ENCODE measurements around the gene CCDC57.

The CCDC57 gene

DNA sequence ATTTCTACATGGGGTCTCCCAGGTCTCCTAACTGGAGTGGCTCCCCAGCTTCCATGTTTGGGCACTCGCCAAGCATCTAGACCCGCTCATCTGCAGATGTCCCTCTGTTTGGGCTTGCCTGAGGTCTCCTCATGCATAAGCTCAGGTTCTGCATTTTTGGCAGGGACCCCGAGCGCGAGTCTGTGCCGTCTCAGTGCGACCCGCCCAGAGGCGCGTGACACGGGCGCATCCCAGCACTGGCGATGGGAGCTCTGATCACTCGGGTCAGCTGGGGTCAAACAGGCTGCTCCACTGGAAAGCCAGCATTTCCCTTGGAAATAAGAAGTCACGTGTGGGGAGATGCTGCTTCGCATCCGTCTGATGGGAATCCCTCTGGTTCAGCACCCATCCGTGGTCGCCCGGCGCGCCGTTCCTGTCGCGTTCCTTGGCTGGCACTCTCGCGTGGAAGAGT, 57.7 kb downstream of the CCDC57 start:
- Histone ChIP-seq H2AFZ (ENCODE audit: low read depth, low read length) (no peak overlapping the region), H3K36me3 (ENCODE audit: insufficient read depth, low read length) (peaks cover 20% of the 10 kb centered on the region), H3K4me3 (ENCODE audit: low read length) (no peak overlapping the region), H3K9me3 (ENCODE audit: low read length) (no peaks in the 10 kb centered on the region), H3K4me1 (ENCODE audit: insufficient read depth, low read length) (no peaks in the 10 kb centered on the region), H3K27me3 (ENCODE audit: insufficient read depth, low read length) (no peaks in the 10 kb centered on the region)

DNA sequence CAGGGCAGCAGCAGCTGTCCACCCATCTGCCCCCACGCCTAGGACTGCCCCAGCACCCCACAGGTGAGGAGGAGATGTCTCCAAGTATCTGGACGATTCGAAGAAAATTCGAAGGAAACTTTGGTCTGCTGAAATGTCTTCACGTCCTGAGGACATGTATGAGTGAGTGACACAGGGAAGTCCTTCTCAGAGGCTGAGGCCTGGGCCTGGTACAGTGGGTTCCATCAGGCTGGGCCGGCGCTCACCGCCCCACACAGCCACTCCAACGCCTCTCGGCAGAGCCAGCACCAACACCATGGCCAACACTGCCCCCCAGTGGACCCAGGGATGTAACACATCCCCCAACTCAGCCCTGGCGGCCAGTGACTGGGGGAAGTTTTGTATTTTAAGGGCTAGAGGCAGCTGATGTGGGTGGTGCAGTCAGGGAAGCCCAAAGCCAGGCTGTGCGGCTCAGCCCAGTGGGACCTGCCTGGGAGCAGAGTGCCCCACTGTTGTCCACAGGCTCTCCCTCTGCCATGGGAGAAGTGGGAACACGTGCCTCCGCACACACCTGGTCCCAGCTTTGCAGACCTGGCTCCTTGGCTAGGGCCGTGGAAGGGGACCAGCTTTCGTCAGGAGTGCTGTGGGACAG, 58.8 kb downstream of the CCDC57 start:
- Histone ChIP-seq H3K9me3 (ENCODE audit: low read length) (no peaks in the 10 kb centered on the region), H3K27me3 (ENCODE audit: insufficient read depth, low read length) (no peaks in the 10 kb centered on the region), H2AFZ (ENCODE audit: low read depth, low read length) (no peak overlapping the region), H3K4me3 (ENCODE audit: low read length) (no peak overlapping the region), H3K4me1 (ENCODE audit: insufficient read depth, low read length) (no peaks in the 10 kb centered on the region), H3K36me3 (ENCODE audit: insufficient read depth, low read length) (peaks cover 13% of the 10 kb centered on the region)

GRCh38 chr17:82153295-82153691, 59.3 kb downstream of the CCDC57 start:
- H3K36me3 ChIP-seq (ENCODE audit: insufficient read depth, low read length), result peaks cover 13% of the 10 kb centered on the region
- no peaks in the 10 kb centered on the region for H3K4me1 ChIP-seq (ENCODE audit: insufficient read depth, low read length)
- no peaks in the 10 kb centered on the region for H3K27me3 ChIP-seq (ENCODE audit: insufficient read depth, low read length)
- no peak overlapping the region for H3K4me3 ChIP-seq (ENCODE audit: low read length)
- no peaks in the 10 kb centered on the region for H3K9me3 ChIP-seq (ENCODE audit: low read length)
- no peak overlapping the region for H2AFZ ChIP-seq (ENCODE audit: low read depth, low read length)

- no peak overlapping the region for H3K4me3 ChIP-seq (ENCODE audit: low read length)
- H3K9me3 ChIP-seq (ENCODE audit: low read length), result no peaks in the 10 kb centered on the region
- peaks cover 13% of the 10 kb centered on the region for H3K36me3 ChIP-seq (ENCODE audit: insufficient read depth, low read length)
- H3K4me1 ChIP-seq (ENCODE audit: insufficient read depth, low read length), result no peaks in the 10 kb centered on the region
- H3K27me3 ChIP-seq (ENCODE audit: insufficient read depth, low read length), result no peaks in the 10 kb centered on the region
- H2AFZ ChIP-seq (ENCODE audit: low read depth, low read length), result no peak overlapping the region
These were observed 59.9 kb downstream of the CCDC57 start for GRCh38 chr17:82152556-82153294.

DNA sequence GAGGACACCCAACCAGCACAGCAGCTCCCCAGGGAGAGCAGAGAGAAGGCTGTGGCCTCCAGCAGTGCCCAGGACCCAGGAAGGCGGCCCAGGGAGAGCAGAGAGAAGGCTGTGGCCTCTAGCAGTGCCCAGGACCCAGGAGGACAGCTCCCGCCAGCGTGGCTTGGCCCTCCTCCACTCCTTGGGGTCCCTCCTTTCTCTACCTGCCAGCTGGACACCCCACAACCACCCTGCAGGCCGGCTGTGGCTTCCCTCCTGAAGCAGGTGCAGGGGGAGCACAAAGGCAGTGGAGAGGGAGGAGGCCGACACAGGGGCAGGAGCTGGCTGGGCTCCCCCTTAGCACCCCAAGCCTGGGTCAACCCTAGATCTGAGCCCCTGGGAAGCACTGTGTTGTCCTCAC, 60.5 kb downstream of the CCDC57 start:
- H2AFZ ChIP-seq (ENCODE audit: low read depth, low read length), result no peak overlapping the region
- H3K9me3 ChIP-seq (ENCODE audit: low read length), result no peaks in the 10 kb centered on the region
- H3K36me3 ChIP-seq (ENCODE audit: insufficient read depth, low read length), result peaks cover 7% of the 10 kb centered on the region
- no peaks in the 10 kb centered on the region for H3K27me3 ChIP-seq (ENCODE audit: insufficient read depth, low read length)
- no peak overlapping the region for H3K4me3 ChIP-seq (ENCODE audit: low read length)
- no peaks in the 10 kb centered on the region for H3K4me1 ChIP-seq (ENCODE audit: insufficient read depth, low read length)

- no peak overlapping the region for H2AFZ ChIP-seq (ENCODE audit: low read depth, low read length)
- no peaks in the 10 kb centered on the region for H3K27me3 ChIP-seq (ENCODE audit: insufficient read depth, low read length)
- no peaks in the 10 kb centered on the region for H3K9me3 ChIP-seq (ENCODE audit: low read length)
- no peak overlapping the region for H3K4me3 ChIP-seq (ENCODE audit: low read length)
- no peaks in the 10 kb centered on the region for H3K4me1 ChIP-seq (ENCODE audit: insufficient read depth, low read length)
- H3K36me3 ChIP-seq (ENCODE audit: insufficient read depth, low read length), result peaks cover 7% of the 10 kb centered on the region
These were observed 61.3 kb downstream of the CCDC57 start for GRCh38 chr17:82151106-82151957.

DNA sequence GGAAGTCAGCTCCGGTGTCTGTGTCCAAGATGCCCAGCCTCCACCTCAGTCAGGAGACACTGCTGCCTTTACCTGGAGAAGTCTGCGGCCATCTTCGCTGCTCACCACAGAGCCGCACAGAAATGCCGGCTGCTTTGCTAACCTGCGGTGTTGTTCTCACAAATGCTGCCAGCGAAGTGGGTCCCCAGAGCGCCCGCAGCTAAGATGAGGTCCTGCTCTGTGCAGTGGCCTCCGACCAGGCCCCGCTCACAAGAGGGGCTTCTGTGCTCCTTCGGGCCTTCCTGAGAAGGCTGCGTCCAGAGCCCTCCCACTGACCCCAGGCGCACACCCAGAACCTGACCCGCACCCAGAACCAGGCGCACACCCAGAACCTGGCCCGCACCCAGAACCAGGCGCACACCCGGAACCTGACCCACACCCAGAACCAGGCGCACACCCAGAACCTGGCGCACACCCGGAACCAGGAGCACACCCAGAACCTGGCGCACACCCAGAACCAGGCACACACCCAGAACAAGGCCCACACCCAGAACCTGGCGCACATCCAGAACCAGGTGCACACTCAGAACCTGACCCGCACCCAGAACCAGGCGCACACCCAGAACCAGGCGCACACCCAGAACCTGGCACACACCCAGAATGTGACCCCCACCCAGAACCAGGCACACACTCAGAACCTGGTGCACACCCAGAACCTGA, 63.1 kb downstream of the CCDC57 start:
- Histone ChIP-seq H3K4me1 (ENCODE audit: insufficient read depth, low read length) (no peaks in the 10 kb centered on the region), H2AFZ (ENCODE audit: low read depth, low read length) (no peak overlapping the region), H3K9me3 (ENCODE audit: low read length) (no peaks in the 10 kb centered on the region), H3K36me3 (ENCODE audit: insufficient read depth, low read length) (peaks cover 6% of the 10 kb centered on the region), H3K4me3 (ENCODE audit: low read length) (no peak overlapping the region), H3K27me3 (ENCODE audit: insufficient read depth, low read length) (no peaks in the 10 kb centered on the region)

- H3K36me3 ChIP-seq (ENCODE audit: insufficient read depth, low read length), result peaks cover under 1% of the 10 kb centered on the region
- no peak overlapping the region for H3K4me3 ChIP-seq (ENCODE audit: low read length)
- H2AFZ ChIP-seq (ENCODE audit: low read depth, low read length), result no peak overlapping the region
- H3K4me1 ChIP-seq (ENCODE audit: insufficient read depth, low read length), result no peaks in the 10 kb centered on the region
- no peaks in the 10 kb centered on the region for H3K9me3 ChIP-seq (ENCODE audit: low read length)
- H3K27me3 ChIP-seq (ENCODE audit: insufficient read depth, low read length), result no peaks in the 10 kb centered on the region
These were observed 63.6 kb downstream of the CCDC57 start for GRCh38 chr17:82148997-82149396.

- Histone ChIP-seq H3K4me3 (ENCODE audit: low read length) (no peak overlapping the region), H3K27me3 (ENCODE audit: insufficient read depth, low read length) (no peaks in the 10 kb centered on the region), H3K36me3 (ENCODE audit: insufficient read depth, low read length) (no peaks in the 10 kb centered on the region), H3K9me3 (ENCODE audit: low read length) (no peaks in the 10 kb centered on the region), H2AFZ (ENCODE audit: low read depth, low read length) (no peak overlapping the region), H3K4me1 (ENCODE audit: insufficient read depth, low read length) (no peaks in the 10 kb centered on the region)
These were observed 64.6 kb downstream of the CCDC57 start for GRCh38 chr17:82148011-82148410.

DNA sequence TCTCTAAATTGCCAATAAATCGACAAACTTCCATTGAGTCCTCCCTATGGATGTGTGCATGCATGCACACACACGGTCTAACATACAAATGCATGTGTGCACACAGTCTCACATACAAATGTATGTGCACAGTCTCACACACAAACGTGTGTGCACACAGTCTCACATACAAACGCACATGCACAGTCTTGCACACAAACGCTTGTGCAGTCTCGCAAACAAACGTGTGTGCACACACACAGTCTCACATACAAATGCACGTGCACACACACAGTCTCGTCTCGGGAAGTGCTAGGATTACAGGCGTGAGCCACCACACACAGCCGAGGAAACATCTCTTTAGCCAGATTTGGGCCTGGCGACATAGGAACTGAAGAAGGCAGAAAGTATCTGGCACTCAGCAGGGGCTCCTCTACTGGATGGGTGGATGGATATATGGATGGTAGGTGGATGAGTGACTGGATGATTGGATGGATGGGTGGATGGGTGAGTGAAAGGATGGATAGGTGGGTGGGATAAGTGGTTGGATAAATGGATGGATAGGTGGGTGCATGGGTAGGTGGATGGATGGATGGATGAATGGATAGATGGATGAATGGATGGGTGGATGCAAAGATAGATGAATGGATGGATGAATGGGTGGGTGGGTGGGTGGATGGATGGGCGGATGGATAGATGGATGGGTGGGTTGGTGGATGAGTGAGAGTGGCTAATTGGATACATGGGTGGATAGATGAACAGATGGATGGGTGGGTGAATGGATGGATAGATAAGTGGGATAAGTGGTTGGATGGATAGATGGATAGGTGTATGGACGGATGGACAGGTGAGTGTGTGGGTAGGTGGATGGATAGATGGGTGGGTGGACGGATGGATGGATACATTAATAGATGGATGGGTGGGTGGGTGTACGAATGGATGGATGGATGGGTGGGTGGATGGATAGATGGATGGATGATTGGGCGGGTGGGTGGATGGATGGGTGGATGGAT, 65.7 kb downstream of the CCDC57 start:
- Histone ChIP-seq H2AFZ (ENCODE audit: low read depth, low read length) (no peak overlapping the region), H3K4me3 (ENCODE audit: low read length) (no peak overlapping the region), H3K36me3 (ENCODE audit: insufficient read depth, low read length) (no peaks in the 10 kb centered on the region), H3K9me3 (ENCODE audit: low read length) (no peaks in the 10 kb centered on the region), H3K27me3 (ENCODE audit: insufficient read depth, low read length) (no peaks in the 10 kb centered on the region), H3K4me1 (ENCODE audit: insufficient read depth, low read length) (no peaks in the 10 kb centered on the region)

- Histone ChIP-seq H3K9me3 (ENCODE audit: low read length) (no peaks in the 10 kb centered on the region), H3K4me3 (ENCODE audit: low read length) (no peak overlapping the region), H2AFZ (ENCODE audit: low read depth, low read length) (no peak overlapping the region), H3K27me3 (ENCODE audit: insufficient read depth, low read length) (no peaks in the 10 kb centered on the region), H3K36me3 (ENCODE audit: insufficient read depth, low read length) (no peaks in the 10 kb centered on the region), H3K4me1 (ENCODE audit: insufficient read depth, low read length) (no peaks in the 10 kb centered on the region)
These were observed 67.0 kb downstream of the CCDC57 start for GRCh38 chr17:82145550-82146155.

DNA sequence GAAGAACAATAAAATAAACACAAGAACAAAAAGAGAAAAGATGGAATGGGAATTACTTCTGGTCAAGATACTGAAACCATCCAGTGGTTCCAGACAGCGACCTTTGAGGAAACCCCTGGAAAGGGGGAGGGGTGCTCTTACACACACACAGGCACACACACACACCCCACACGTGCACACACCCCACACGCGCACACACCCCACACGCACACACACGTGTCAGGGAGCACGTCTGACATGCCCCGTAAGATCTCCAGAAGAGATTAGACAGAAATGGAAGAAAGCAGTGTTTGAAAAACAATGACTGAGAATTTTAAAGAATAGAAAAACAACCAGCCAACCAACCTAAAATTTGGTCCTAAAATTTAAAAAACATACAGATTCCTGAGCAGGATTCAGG, 69.3 kb downstream of the CCDC57 start:
- H3K27me3 ChIP-seq (ENCODE audit: insufficient read depth, low read length), result no peaks in the 10 kb centered on the region
- no peak overlapping the region for H3K4me3 ChIP-seq (ENCODE audit: low read length)

More for the DNA sequence above, 69.3 kb downstream of the CCDC57 start:
- Histone ChIP-seq H3K9me3 (ENCODE audit: low read length) (no peaks in the 10 kb centered on the region), H3K36me3 (ENCODE audit: insufficient read depth, low read length) (peaks cover 2% of the 10 kb centered on the region), H2AFZ (ENCODE audit: low read depth, low read length) (no peak overlapping the region), H3K4me1 (ENCODE audit: insufficient read depth, low read length) (no peaks in the 10 kb centered on the region)

All from neuron (in vitro differentiated cells).